Dendritic cell treated with granulocyte-macrophage colony-stimulating factor and Interleukin-4, amounts not matched to agents 40 ng/mL and 50 ng/mL, for 4 days (primary cell): ENCODE results near the gene ANO1.

Source experiments
- H3K27ac Mint-ChIP-seq: one replicate; pipeline ENCODE4 v1.8.0; 2022; ENCODE audit warnings: mild to moderate bottlenecking, mixed read lengths
- H3K27me3 Mint-ChIP-seq: one replicate; pipeline ENCODE4 v1.8.0; 2022; ENCODE audit warnings: mild to moderate bottlenecking, mixed read lengths
- H3K36me3 Mint-ChIP-seq: one replicate; pipeline ENCODE4 v1.8.0; 2022; ENCODE audit warnings: low read depth, mixed read lengths
- H3K4me1 Mint-ChIP-seq: one replicate; pipeline ENCODE4 v1.8.0; 2022; ENCODE audit warnings: low read depth, mixed read lengths
- H3K4me3 Mint-ChIP-seq: one replicate; pipeline ENCODE4 v1.8.0; 2022; ENCODE audit warnings: mild to moderate bottlenecking, moderate library complexity, mixed read lengths
- H3K9me3 Mint-ChIP-seq: one replicate; pipeline ENCODE4 v1.8.0; 2022; ENCODE audit warnings: mixed read lengths
- intact Hi-C: fragments of 100-400 bp; cut with micrococcal nuclease; formaldehyde crosslinking; loops from one replicate; pipeline ENCODE4 v1.15.0; 2022

Gene ANO1

GRCh38 chr11:70040452-70040851 lies 37.7 kb upstream of the ANO1 start:
- peaks cover 69% of the 10 kb centered on the region for H3K9me3 Mint-ChIP-seq
- intact Hi-C loops, result no loop called here
- no peaks in the 10 kb centered on the region for H3K4me1 Mint-ChIP-seq
- no peak overlapping the region for H3K27ac Mint-ChIP-seq
- no peak overlapping the region for H3K4me3 Mint-ChIP-seq
- no peaks in the 10 kb centered on the region for H3K36me3 Mint-ChIP-seq
- no peaks in the 10 kb centered on the region for H3K27me3 Mint-ChIP-seq

DNA sequence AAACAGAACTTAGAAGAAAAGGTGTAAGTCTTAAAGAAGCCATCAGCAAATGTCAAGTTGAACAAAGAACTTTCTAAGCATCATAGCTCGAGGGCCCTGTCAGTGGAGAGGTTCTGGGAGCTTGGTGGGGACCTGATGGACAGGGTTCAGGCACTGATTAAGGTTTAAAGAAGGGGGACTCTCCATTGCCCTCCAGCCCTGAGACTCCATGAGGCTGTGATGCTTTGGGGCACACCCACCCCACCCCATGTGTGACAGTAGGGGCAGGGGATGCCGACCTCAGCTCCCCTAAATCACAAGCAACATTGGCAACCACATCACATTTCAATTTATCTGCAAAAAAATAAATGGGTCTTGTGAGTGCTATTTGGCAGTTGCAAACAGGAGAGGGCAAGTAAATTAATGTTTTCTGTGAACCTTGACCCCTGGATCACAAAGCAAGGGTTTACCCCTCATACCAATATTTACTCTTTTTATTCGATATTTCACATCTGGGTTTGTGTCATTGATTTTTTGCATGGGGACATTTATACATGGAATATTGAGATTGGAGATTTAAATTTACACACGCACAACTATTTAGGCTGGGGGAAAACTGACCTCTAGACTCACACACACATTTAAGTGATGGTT lies 37.1 kb upstream of the ANO1 start:
- Mint-ChIP-seq H3K27ac (no peak overlapping the region), H3K36me3 (no peaks in the 10 kb centered on the region), H3K9me3 (peaks cover 68% of the 10 kb centered on the region), H3K4me3 (no peak overlapping the region), H3K4me1 (no peaks in the 10 kb centered on the region), H3K27me3 (peaks cover 1% of the 10 kb centered on the region)
- intact Hi-C loops, result no loop called here

- intact Hi-C loops, result no loop called here
- Mint-ChIP-seq H3K4me3 (no peak overlapping the region), H3K36me3 (no peaks in the 10 kb centered on the region), H3K27me3 (peaks cover 6% of the 10 kb centered on the region), H3K4me1 (no peaks in the 10 kb centered on the region), H3K27ac (no peak overlapping the region), H3K9me3 (peaks cover 45% of the 10 kb centered on the region)
Measured at GRCh38 chr11:70043482-70043881, 34.6 kb upstream of the ANO1 start.

GRCh38 chr11:70046089-70046488 lies 32.0 kb upstream of the ANO1 start:
- intact Hi-C loops, result no loop called here
- H3K9me3 Mint-ChIP-seq, result peaks cover 23% of the 10 kb centered on the region
- no peak overlapping the region for H3K4me3 Mint-ChIP-seq
- H3K4me1 Mint-ChIP-seq, result no peaks in the 10 kb centered on the region
- peaks cover 15% of the 10 kb centered on the region for H3K27me3 Mint-ChIP-seq
- no peak overlapping the region for H3K27ac Mint-ChIP-seq
- no peaks in the 10 kb centered on the region for H3K36me3 Mint-ChIP-seq

DNA sequence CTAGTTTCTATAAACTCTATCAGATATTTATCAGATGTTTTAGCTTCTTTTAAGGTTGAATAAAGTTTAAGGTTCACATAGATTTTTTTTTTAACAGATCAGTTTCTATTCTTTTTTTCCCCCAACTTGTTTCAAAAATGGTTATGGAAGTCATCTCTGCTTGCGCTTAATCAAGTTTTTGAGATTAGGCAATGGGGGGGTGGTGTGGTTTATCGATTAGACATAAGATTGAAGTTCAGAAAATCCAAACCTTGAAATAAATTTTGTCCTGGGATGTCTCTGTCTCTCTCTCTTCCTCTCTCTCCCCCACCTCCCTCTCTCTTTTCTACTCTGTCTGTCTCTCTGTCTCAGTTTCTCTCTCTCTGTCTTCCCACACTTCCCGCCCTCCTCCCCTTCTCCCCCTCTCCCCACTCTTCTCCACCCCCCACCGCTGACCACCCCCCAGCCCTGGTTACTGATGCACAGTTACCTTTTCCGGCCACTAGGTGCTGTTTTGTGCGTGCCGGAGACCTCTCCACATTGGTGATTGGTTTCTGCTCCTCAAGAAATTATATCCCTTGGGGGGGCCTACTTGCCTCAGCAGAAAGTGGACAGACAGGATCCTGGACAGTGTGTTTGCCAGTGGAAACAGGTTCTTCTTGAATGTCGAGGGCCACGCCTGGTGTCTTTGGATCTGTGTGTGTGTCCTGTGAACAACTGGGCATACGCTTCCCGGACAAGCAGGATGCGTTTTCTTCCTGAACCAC lies 29.7 kb upstream of the ANO1 start:
- H3K9me3 Mint-ChIP-seq, result peaks cover 2% of the 10 kb centered on the region
- no peak overlapping the region for H3K4me3 Mint-ChIP-seq
- intact Hi-C loops, result no loop called here
- peaks cover 17% of the 10 kb centered on the region for H3K27me3 Mint-ChIP-seq
- no peaks in the 10 kb centered on the region for H3K36me3 Mint-ChIP-seq
- H3K27ac Mint-ChIP-seq, result no peak overlapping the region
- H3K4me1 Mint-ChIP-seq, result no peaks in the 10 kb centered on the region

DNA sequence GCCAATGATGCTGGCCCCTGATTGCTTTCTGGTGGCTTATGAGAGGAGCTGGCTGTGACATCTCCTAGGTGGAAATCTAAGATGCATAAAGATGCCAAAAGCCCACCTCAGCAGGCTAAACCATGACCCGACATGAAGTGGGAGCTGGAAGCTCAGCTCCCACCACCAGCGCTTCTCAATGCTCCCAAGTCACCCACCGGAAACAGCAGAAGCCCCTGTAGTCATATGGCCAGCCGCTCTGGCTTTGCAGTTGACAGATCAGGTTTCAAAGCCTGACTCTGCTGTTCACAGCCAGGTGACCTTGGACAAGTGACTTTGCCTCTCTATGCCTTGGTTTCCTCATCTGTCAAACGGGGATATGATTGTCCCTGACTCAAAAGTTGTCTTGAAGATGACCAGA lies 29.1 kb upstream of the ANO1 start:
- Mint-ChIP-seq H3K9me3 (no peaks in the 10 kb centered on the region), H3K27me3 (peaks cover 19% of the 10 kb centered on the region), H3K36me3 (no peaks in the 10 kb centered on the region), H3K4me1 (no peaks in the 10 kb centered on the region), H3K4me3 (no peak overlapping the region), H3K27ac (no peak overlapping the region)
- intact Hi-C loops, result no loop called here

- Mint-ChIP-seq H3K9me3 (no peaks in the 10 kb centered on the region), H3K36me3 (no peaks in the 10 kb centered on the region), H3K4me3 (no peak overlapping the region), H3K4me1 (no peaks in the 10 kb centered on the region), H3K27me3 (peaks cover 22% of the 10 kb centered on the region), H3K27ac (no peak overlapping the region)
- intact Hi-C loops, result no loop called here
Measured at GRCh38 chr11:70050243-70050642, 27.9 kb upstream of the ANO1 start.

DNA sequence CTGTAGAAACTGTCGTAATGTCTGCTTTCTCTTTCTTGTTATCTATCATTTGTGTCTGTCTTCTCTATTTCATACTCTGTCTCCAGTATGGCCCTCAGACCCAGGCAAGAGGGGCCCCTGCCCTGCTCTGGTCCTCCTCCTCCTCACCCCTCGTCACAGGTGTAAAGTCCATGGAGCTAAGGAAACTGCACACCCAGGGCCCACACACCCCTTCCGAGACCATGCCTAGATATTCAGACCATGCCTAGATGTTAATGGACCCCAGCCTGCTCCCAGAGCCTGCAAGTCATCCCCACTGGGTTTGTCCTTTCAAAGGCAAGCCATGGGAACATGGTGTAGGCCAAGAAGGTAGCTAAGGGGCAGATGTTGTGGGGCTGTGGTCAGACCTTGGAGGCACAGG lies 24.1 kb upstream of the ANO1 start:
- Mint-ChIP-seq H3K27me3 (peaks cover 15% of the 10 kb centered on the region), H3K4me1 (no peaks in the 10 kb centered on the region), H3K36me3 (no peaks in the 10 kb centered on the region), H3K9me3 (peaks cover 13% of the 10 kb centered on the region), H3K27ac (no peak overlapping the region), H3K4me3 (no peak overlapping the region)
- intact Hi-C loops, result no loop called here

DNA sequence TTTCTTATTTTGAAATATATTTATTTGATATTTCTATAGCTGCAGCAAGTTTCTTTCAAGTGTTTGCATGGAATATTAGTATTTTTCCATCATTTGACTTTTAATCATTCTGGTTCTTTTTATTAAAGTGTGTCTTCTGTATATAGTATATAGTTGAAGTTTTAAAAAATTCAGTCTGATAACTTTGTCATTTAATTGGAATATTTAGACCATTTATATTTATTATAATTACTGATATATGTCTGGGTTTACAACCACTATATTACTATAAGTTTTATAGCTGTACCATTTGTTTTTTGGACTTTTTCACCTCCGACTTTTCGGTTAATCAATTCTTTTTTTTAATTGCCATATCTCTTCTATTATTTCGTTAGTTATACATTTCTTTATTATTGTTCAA lies 22.7 kb upstream of the ANO1 start:
- no peaks in the 10 kb centered on the region for H3K4me1 Mint-ChIP-seq
- H3K4me3 Mint-ChIP-seq, result no peak overlapping the region
- peaks cover 13% of the 10 kb centered on the region for H3K9me3 Mint-ChIP-seq
- no peaks in the 10 kb centered on the region for H3K36me3 Mint-ChIP-seq
- no peak overlapping the region for H3K27ac Mint-ChIP-seq
- H3K27me3 Mint-ChIP-seq, result peaks cover 11% of the 10 kb centered on the region
- intact Hi-C loops, result no loop called here

- Mint-ChIP-seq H3K36me3 (no peaks in the 10 kb centered on the region), H3K27ac (no peak overlapping the region), H3K9me3 (peaks cover 13% of the 10 kb centered on the region), H3K4me1 (no peaks in the 10 kb centered on the region), H3K4me3 (no peak overlapping the region), H3K27me3 (peaks cover 7% of the 10 kb centered on the region)
- intact Hi-C loops, result no loop called here
Measured at GRCh38 chr11:70057080-70057479, 21.0 kb upstream of the ANO1 start.

- intact Hi-C loops, result no loop called here
Measured at GRCh38 chr11:70059971-70060370, 18.1 kb upstream of the ANO1 start.

DNA sequence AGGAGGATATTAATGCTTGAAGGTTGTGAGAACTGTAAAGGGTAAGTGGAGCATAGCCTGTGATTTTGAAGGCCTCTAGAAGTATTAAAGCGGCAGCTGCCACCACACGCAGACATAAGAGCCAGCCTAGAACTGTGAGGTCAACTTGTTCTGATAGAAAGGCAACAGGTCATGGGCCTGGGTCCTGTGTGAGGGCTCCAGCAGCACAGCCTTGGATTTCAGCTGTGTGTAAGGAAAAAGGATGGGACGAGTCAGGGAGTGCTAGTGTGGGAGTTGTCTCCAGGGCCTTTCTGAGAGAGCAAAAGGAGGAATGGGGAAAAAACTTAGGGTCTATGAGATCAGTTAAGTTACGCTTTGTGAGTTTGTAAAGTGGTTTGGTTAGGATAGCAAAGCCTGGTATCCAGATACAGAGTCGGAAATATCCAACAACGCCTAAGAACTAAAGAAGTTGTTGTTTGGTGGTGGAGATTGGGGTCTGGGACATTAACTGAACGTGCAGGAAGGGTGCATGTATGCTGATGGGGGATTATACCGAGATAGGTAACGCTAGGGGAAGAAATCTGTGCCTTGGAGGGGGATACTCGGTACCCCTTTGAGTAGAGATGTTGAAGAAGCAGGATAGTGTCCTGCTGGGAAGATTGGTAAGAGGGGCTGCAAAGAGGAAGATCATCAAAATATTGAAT lies 17.4 kb upstream of the ANO1 start:
- Mint-ChIP-seq H3K27ac (no peak overlapping the region), H3K36me3 (no peaks in the 10 kb centered on the region), H3K9me3 (peaks cover 13% of the 10 kb centered on the region), H3K4me1 (no peaks in the 10 kb centered on the region), H3K4me3 (no peak overlapping the region), H3K27me3 (peaks cover 6% of the 10 kb centered on the region)
- intact Hi-C loops, result no loop called here

More at GRCh38 chr11:70059971-70060370, 18.1 kb upstream of the ANO1 start:
- H3K36me3 Mint-ChIP-seq, result no peaks in the 10 kb centered on the region
- no peak overlapping the region for H3K4me3 Mint-ChIP-seq
- peaks cover 3% of the 10 kb centered on the region for H3K27me3 Mint-ChIP-seq
- peaks cover 13% of the 10 kb centered on the region for H3K9me3 Mint-ChIP-seq
- H3K27ac Mint-ChIP-seq, result no peak overlapping the region
- H3K4me1 Mint-ChIP-seq, result no peaks in the 10 kb centered on the region

DNA sequence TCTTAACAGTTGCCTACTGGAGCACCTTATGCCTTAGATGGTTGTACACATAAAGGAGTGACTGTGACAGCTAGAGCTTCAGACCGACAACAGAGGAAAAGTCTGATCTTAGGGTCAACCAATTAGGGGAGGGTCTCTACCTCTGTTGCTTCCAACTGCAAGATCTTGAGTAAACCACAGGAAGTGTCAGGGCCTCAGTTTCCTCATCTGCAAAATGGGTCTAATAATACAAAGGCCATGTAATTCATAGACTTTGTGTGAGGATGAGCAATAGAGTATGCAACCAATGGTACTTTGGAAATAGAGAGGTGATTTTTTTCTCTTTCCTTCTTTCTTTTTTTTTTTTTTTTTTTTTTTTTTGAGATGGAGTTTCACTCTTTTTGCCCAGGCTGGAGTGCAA lies 16.4 kb upstream of the ANO1 start:
- Mint-ChIP-seq H3K4me3 (no peak overlapping the region), H3K27me3 (peaks cover 7% of the 10 kb centered on the region), H3K4me1 (no peaks in the 10 kb centered on the region), H3K36me3 (no peaks in the 10 kb centered on the region), H3K27ac (no peak overlapping the region), H3K9me3 (peaks cover 13% of the 10 kb centered on the region)
- intact Hi-C loops, result no loop called here

GRCh38 chr11:70063121-70063520 lies 15.0 kb upstream of the ANO1 start:
- Mint-ChIP-seq H3K27me3 (peaks cover 10% of the 10 kb centered on the region), H3K36me3 (no peaks in the 10 kb centered on the region), H3K27ac (no peak overlapping the region), H3K4me1 (no peaks in the 10 kb centered on the region), H3K4me3 (no peak overlapping the region), H3K9me3 (peaks cover 1% of the 10 kb centered on the region)
- intact Hi-C loops, result no loop called here
